OCI-M2 (cell line): ENCODE data around the gene DDAH2.

Source experiments
- DNase-seq: peaks from one replicate; lab custom pipeline; 2025; ENCODE audit not compliant: unreplicated experiment; lab: John Stamatoyannopoulos, UW

DDAH2 gene

GRCh38 chr6:31728767-31729514 is at the start of gene DDAH2:
DDAH2 (minus strand) TSS chr6:31729299; CDS start chr6:31729161, 138 bp downstream.
- peak; percentile 94 for DNase-seq

DNA sequence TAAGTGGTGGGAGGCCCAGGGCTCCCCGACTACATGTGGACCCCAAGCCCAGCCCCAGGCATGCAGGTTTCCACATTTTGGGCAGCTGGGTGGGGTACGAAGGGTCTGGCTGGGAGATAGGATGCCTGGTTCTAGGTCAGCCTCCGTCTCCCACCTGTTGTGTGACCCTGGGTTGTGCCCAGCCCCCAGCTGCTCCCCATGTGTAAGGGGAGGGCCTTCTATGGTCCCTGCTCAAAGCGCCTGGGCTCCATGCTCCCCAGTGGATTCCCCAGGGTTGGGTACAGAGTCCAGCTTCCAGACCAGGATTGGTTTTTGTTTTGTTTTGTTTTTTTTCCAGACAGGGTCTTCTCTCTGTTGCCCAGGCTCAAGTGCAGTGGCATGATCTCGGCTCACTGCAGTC is 49.1 kb upstream of the DDAH2 start:
- no peak for DNase-seq

DNA sequence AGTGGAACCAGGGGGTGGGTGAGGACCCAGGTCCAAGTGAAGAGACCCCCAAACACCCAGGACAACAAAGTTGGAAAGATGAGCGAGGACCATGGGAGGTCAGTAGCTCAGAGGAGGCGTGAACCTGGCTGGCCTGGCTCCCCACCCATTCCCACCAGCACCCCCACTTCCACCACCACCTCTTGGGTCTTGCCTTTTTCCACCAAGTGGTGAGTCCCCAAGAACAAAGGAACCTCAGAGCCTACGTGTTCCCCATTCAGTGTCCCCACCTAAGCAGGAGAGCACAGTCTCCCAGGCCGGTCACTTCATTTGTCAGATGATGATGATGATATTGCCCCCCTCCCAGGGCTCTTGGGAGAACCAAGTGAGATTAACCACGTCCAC is 48.6 kb upstream of the DDAH2 start:
- DNase-seq, result no peak

- no peak for DNase-seq
Measured at GRCh38 chr6:31776989-31777666, 48.0 kb upstream of the DDAH2 start, which contains the start of gene VWA7. VWA7 (minus strand) TSS chr6:31777328; CDS start chr6:31776779, 549 bp downstream.

- DNase-seq, result no peak
Measured at GRCh38 chr6:31776485-31776988, 47.4 kb upstream of the DDAH2 start.

DNA sequence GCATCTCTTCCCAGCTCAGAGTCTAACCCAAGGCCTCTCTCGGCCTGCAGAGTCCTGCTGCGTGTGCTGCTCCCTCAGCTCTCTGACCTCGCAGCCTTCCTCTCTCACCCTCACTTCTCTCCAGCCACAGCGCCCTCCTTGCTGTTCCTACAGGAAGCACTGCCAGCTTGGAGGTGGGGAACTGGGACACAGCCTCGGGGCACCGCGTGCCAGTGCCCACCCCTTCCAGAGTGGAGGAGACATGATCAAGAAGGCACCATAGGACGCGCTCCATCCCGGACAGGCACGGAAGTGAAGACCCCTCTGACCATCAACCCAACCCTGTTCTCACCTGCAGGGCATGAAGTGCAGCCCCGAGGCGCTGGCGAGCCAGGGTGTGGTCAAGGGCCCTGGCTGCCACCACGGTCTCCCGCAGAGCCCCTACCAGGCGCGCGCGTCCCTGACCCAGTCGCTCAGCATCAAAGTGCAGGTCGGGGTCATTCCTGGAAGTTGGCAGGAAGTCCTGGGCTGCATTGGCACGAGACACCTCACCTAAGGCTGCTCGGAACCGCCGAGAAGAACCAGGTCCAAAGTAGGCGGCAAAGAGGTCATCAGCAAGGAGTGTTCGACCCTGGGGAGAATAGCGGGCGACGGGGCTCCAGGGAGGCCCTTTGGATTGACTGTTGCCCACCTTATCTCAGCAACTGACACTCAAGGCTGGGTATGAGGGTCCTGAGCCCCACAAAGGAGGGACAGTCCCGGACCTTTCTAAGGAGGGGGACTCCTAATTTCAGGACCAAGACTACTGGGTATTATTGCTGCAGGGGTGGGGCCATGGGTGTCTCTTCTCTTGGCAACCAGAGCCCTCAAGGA is 46.8 kb upstream of the DDAH2 start:
- DNase-seq, result no peak

DNA sequence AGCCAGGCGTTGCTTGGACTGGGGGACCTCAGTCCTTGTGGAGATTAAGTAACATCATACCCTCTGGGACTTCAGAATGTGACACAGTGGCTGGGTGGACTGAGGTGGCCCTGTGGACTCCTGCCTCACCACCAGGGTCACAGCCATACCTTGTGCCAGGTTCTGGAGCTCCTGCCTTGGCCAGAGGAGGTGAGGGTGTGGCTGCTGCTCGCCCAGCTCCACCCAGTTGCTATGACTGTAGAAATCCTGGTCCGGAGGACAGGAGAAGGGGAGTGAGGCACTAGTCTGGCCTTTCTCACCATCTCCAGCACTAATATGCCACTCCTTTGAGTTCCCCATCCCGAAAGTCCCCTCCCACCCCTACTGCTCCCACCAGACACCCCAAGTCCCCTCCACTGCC is 46.1 kb upstream of the DDAH2 start:
- DNase-seq, result no peak

- DNase-seq, result no peak
Measured at GRCh38 chr6:31771992-31772358, 42.9 kb upstream of the DDAH2 start.

DNA sequence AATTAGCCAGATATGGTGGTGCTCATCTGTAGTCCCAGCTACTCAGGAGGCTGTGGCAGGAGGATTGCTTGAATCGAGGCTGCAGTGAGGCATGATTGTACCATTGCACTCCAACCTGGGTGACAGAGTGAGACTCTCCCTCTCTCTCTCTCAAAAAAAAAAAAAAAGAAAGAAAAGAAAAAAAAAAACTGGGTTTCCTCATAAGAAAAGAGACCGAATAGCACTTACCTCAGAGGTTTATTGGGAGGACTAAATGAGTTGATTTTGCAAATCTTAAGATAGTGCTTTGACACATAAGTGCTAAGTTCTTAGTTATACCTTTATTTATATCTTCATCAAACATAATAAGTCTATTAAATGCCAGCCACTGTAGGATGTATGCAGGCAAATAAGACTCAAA is 41.8 kb upstream of the DDAH2 start:
- no peak for DNase-seq

- peak; percentile 64 for DNase-seq
Measured at GRCh38 chr6:31769684-31770371, 40.7 kb upstream of the DDAH2 start.

- no peak for DNase-seq
Measured at GRCh38 chr6:31768363-31769257, 39.5 kb upstream of the DDAH2 start.

DNA sequence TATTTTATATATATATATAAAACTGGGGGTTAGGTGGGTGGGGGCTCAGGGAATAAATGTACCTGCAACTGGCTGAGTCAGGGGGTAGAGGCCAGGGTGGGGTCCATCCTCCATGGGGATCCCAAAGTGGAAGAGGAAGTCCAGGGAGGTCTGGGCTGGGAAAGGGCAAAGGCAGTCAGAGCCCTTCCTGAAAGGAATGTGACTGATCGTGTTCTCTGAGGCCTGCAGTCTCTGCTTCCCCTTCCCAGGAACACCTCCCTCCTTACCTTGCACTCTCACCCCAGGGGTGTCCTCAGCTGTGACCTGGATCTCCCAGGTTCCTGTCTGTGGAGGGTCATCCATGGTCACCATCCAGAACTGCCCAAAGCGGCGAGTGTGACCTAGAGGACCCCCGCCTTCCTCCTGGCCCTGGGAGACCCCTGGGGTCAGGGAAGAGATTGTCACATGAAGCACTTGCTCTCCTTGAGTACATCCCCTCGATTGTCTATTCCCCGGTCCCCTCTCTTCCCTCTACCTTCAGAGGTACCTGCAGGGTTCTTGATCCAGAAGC is 38.1 kb upstream of the DDAH2 start:
- DNase-seq, result no peak

DNA sequence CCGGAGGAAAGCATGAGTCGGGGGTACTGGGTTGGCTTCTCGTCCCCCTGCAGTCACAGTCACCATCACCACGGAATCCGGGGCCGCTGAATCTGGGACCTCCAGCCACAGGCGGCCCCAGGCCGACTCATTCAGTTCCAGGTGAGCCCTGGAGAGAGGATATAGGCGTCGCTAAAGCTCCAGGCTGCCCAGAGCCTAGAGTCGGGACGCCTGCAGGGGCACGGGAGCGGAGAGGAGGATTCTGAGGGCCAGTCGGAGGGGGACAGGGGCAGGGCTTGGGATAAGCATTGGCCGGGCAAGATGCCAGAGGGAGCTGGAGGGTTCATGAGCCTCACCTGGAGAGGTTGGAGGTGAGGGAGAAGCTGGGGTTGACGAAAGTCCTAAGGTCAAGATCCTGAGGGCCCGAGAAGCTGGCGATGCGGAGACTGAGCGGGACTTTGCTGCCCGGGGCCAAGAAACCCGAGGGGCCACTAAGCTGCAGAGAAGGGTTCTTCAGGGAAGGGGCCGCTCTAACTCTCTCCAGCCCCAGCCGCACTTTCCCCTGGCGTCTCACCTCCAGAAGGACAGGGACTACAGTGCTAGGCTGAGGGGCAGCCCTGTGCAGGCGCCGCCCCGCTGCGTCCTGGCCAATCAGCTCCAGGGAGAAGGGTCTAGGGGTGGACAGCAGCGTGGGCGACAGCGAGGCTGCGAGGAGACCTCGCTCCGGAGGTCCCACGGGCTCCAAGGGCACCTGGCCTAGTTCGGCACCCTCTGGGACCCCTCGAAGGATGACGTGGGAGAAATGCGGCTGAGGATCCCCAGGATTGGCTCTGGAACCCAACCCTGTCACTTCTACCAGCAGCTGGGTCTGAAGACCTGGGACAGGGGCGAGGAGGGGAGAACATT is 37.1 kb upstream of the DDAH2 start:
- DNase-seq, result no peak

DNA sequence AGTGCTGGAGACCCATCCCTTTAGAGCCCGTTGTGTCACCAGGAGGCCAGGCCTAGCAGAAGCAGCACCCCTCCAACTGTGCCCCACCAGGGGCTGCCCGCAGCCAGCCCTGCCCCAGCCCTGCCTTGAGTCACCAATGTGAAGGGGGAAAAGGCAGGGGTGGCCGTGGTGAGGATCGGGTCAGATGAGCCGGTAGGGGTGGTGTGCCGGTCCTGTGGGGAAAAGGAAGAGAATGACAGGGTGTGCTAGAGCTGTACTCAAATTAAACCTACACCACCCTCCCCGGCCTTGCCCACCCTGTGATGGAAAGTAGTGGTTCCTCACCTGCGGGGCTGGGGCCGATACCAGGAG is 36.4 kb upstream of the DDAH2 start:
- DNase-seq, result no peak

DNA sequence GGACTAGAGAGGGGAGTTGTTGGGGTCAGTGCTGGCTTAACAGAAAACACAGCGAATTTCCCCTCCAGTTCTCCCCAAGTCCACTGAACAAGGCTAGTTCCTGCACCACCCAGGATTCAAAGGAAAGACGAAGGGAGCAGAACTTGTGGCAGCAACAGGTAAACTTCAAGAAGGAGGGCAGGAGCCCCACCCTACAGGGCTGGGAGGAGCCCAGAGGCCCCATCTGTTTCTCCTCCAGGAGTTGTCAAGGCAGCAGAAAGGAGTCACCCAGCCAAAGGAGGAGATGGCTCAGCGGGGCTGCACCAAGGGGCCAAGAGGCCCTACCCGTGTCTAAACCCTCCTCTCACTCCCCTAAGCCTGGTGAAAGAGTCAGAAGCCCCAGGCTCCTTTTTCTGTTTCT is 35.1 kb upstream of the DDAH2 start:
- DNase-seq, result no peak

DNA sequence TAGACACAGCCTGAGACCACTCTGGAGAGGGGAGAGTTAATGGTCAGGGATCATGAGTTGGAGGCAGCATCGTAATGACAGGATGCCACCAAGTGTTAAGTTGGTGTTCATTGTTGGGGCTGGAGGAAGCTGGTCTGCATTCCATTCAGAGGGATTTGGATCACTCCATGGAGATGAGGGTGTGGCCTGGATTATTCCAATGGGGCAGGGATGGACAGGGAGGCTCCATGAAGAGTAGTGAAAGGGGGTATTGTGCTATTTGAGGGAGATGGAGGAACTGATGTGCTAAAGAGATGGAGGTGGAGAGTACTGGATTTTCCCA is 34.5 kb upstream of the DDAH2 start:
- DNase-seq, result no peak

DNA sequence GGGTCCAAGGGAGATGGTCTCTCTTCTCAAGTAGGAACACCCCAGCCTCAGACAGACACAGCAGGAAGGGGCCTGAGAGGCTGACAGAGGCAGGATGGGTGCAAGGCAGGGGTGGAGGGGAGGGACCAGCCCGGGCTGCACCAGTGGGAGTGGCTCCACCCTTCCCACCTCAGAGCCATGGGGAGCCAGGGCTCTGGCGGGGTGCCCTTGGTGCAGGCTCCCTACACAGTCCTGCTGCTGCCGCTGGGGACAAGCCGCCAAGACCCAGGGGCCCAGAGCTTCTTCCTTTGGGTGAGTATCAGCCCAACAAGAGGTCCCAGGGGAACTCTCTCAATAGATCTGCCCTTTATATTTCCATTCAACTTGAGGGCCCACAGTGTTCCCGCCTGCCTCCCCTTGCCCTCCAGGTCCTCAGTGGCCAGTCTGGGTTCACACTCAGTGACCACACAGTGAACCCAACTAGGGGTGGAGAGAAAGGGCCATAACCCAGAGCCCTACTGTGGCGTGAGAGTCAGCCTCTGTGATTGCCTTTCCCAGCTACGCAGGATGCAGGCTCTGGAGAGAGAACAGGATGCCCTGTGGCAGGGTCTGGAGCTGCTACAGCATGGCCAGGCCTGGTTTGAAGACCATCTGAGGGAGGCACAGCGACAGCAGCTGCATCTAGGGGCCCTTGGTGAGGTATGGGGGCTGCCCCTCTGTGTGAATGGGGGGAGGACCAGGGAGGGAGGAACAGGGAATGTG is 33.9 kb upstream of the DDAH2 start:
- no peak for DNase-seq

DNA sequence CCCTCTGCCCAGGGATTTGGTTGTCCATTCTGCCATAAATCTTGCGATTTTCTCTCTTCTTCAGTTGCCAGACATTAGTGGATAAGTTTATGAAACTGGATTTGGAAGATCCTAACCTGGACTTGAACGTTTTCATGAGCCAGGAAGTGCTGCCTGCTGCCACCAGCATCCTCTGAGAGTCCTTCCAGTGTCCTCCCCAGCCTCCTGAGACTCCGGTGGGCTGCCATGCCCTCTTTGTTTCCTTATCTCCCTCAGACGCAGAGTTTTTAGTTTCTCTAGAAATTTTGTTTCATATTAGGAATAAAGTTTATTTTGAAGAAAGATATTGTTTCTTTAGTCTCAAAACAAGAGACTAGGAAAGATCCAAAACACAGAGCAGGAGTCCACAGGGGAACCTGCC is 33.3 kb upstream of the DDAH2 start, which contains the start of gene SAPCD1:
SAPCD1 (plus strand) TSS at position 301 of the 400 bp plus-strand sequence. CDS start 399 bp downstream, outside the sequence.
- no peak for DNase-seq
